ENCODE results near the gene FGF11.

Gene FGF11

GRCh38 chr17:7426203-7426863, 13.0 kb upstream of the FGF11 start:
- TF ChIP-seq, protein P1, sequence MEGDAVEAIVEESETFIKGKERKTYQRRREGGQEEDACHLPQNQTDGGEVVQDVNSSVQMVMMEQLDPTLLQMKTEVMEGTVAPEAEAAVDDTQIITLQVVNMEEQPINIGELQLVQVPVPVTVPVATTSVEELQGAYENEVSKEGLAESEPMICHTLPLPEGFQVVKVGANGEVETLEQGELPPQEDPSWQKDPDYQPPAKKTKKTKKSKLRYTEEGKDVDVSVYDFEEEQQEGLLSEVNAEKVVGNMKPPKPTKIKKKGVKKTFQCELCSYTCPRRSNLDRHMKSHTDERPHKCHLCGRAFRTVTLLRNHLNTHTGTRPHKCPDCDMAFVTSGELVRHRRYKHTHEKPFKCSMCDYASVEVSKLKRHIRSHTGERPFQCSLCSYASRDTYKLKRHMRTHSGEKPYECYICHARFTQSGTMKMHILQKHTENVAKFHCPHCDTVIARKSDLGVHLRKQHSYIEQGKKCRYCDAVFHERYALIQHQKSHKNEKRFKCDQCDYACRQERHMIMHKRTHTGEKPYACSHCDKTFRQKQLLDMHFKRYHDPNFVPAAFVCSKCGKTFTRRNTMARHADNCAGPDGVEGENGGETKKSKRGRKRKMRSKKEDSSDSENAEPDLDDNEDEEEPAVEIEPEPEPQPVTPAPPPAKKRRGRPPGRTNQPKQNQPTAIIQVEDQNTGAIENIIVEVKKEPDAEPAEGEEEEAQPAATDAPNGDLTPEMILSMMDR (IDR thresholded peaks at IDR 0.05; ENCODE audit: low read depth, low read length): no peak
- no peak for DNase-seq (ENCODE audit: extremely low read depth, low read depth)

- TF ChIP-seq, protein P1 (IDR thresholded peaks at IDR 0.05; ENCODE audit: low read depth, low read length): no peak
- DNase-seq (ENCODE audit: extremely low read depth, low read depth): no peak
Measured at GRCh38 chr17:7426896-7427489, 12.3 kb upstream of the FGF11 start.

DNA sequence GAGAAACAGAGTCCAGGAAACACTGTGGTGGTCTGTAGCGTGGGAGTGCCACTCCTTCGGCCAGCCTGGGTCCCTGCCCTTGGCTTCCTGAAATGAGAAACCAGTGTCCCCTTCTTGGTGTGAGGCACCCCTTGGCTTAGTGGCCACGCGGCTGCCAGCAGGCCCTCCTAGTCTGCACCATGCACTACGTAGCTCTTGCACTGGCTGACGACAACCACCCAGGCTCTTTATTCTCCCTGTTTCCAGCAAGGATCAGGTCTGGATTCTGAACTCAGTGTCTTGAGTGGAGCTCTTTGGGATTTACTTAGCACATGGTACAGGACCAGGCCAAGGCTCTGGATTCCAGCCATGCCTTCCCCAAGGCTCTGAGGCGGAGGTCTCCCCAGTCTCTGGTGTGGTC, 11.8 kb upstream of the FGF11 start:
- TF ChIP-seq, protein P1 (IDR thresholded peaks at IDR 0.05; ENCODE audit: low read depth, low read length): no peak
- no peak for DNase-seq (ENCODE audit: extremely low read depth, low read depth)

DNA sequence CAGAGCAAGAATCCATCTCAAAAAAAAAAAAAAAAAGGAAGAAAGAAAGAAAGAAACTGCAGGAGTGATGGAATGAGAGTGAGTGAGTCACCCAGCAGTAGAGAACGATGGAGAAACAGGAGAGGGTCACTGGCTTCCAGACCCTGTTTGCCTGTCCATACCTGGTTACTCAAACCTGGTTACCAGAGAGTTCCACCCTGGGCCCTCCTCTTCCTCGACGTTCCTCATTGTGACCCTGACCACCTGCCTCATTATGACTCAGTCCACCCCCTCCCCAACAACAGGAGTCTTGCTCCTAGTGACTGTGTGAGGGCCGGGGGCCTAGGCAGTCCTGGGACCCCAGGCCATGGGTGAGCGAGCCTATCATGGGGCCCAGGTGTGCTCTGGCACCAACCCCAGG, 10.8 kb upstream of the FGF11 start, which contains the start of gene SPEM3:
SPEM3 (plus strand) TSS at position 301 of the 400 bp plus-strand sequence; CDS start at position 347, 46 bp downstream.
- TF ChIP-seq, protein P1 (IDR thresholded peaks at IDR 0.05; ENCODE audit: low read depth, low read length): no peak
- DNase-seq (ENCODE audit: extremely low read depth, low read depth): no peak

DNA sequence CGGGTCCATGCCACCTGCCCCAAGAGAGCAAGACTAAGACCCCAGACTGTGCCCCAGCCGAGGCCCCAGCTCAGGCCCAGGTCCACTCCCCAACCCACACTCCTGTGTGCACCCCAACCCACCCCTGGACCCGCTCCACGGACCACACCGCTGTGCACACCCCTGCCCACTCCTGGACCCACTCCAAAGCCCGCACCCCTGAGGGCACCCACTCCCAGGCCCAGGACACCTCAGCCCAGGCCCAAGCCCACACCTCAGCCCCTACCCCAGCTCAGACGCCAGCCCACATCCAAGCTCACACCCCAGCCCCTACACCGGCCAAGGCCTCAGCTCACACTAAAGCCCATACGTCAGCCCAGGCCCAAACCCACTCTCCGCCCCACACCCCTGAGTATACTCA, 9.6 kb upstream of the FGF11 start:
- DNase-seq (ENCODE audit: extremely low read depth, low read depth): no peak
- TF ChIP-seq, protein P1 (IDR thresholded peaks at IDR 0.05; ENCODE audit: low read depth, low read length): no peak

GRCh38 chr17:7431231-7431630, 8.1 kb upstream of the FGF11 start:
- no peak for DNase-seq (ENCODE audit: extremely low read depth, low read depth)

DNA sequence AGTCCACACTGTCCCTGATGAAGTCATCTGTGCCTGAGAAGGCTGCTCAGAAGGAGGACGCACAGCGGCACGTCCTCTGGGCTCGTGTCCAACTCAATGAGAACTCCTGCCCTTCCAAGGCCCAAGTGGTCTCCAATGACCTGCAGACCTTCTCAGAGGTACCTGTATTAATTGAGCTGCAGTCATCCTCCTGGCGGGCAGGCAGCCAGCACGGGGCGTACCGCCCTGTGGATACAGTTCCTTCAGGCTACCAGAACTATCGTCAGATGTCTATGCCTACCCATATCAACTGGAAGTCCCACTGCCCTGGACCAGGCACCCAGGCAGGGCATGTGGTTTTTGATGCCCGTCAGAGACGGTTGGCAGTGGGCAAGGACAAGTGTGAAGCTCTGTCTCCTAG, 7.0 kb upstream of the FGF11 start:
- no peak for DNase-seq (ENCODE audit: extremely low read depth, low read depth)
- TF ChIP-seq, protein P1 (IDR thresholded peaks at IDR 0.05; ENCODE audit: low read depth, low read length): no peak

More at GRCh38 chr17:7431231-7431630, 8.1 kb upstream of the FGF11 start:
- TF ChIP-seq, protein P1 (IDR thresholded peaks at IDR 0.05; ENCODE audit: low read depth, low read length): no peak

All from AG09319 (cell line).